Activated CD8-positive, alpha-beta memory T cell treated with anti-CD3 and anti-CD28 coated beads, Interleukin-2, amount 10 ng/mL, durations not matched to agents 7 days and 5 days (primary cell): Measurements from ENCODE around the gene ANKS6. TPM values are rescaled to one million over a fixed set of nuclear protein-coding genes. Genes with fewer than 3 reads are reported as not detected.
A peak's percentile ranks its signal among the peaks of the same experiment; 100 is the strongest.

Experiments
- ATAC-seq: fragments of 150-1000 bp; cut with Tn5 transposase; one replicate; pipeline ENCODE4 v1.10.0; 2021; ENCODE audit warnings: moderate library complexity
- CTCF ChIA-PET: fragments of 350-600 bp; sonication (Branson Sonifier 250); formaldehyde crosslinking; loops from one replicate; lab custom pipeline; 2021; ENCODE audit warnings: antibody characterized with exemption; lab: Charles Lee
- DNase-seq: peaks from one replicate; pipeline ENCODE4 v3.0.0-alpha.2; 2020
- H3K27ac Mint-ChIP-seq: one replicate; pipeline ENCODE4 v1.8.0; 2021; ENCODE audit warnings: mild to moderate bottlenecking, mixed read lengths
- H3K27me3 Mint-ChIP-seq: one replicate; pipeline ENCODE4 v1.8.0; 2021; ENCODE audit warnings: mixed read lengths
- H3K36me3 Mint-ChIP-seq: one replicate; pipeline ENCODE4 v1.8.0; 2021; ENCODE audit warnings: mild to moderate bottlenecking, mixed read lengths
- H3K4me1 Mint-ChIP-seq: one replicate; pipeline ENCODE4 v1.8.0; 2021; ENCODE audit warnings: mixed read lengths
- H3K4me3 Mint-ChIP-seq: one replicate; pipeline ENCODE4 v1.8.0; 2021; ENCODE audit warnings: mild to moderate bottlenecking, moderate library complexity, mixed read lengths
- H3K9me3 Mint-ChIP-seq: one replicate; pipeline ENCODE4 v1.8.0; 2022; ENCODE audit warnings: low read depth, mixed read lengths
- total RNA-seq, 2 experiments: library from RNA; stranded (reverse); gene quantifications; one replicate each; pipeline ENCODE4 v1.2.3, GENCODE V29; 2021

ANKS6 gene
- total RNA-seq, 2 experiments from 2014 or later, result 6.5 to 9.2 TPM

DNA sequence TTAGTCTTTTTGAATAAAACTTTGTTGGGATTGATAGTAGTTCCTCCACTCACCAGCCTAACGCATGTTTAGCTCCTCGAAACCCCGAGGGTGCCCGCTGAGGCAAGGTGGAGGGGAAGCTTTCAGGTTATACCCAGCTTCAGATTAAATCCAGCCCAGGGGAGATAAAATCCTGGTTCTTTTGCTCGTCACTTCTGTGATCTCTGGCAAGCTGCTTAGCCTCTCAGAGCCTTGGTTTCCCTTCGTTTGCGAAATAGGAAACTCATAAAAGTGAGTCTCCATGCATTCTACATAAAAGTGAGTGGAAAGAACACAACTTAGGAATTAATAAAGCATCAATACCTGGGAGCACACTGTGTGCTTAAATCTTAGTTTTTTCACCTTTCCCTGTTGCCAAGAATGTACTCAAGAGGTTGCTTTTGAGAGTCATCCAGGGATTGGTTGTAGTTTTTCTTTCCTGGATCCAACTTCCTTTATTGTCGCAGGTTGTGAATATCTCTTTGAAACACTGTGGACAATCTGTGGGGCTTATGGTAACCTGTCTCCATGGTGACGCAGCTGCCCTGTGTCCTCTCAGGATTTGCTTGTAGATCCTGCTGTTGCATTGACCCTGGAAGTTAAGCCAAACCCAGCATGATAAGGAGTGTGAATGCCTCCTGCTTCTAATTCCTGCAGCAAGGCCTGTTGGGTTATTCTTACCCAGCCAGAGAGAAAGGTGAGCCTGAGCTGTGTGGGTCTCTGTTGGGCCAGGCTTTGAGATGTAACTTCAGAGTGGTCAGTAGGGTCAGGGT, 13.2 kb upstream of the ANKS6 start:
- peaks cover 13% of the 10 kb centered on the region for H3K36me3 Mint-ChIP-seq
- no peak overlapping the region for H3K4me3 Mint-ChIP-seq
- DNase-seq (no peak), ATAC-seq (no peak)
- H3K4me1 Mint-ChIP-seq, result peaks cover 31% of the 10 kb centered on the region
- peaks cover 2% of the 10 kb centered on the region for H3K9me3 Mint-ChIP-seq
- CTCF ChIA-PET, result interaction anchor here (1.8 to 4.6 kb wide), 2 partner anchors 13 to 39 kb away, joined by 6 to 33 read pairs; partner anchors contain the start of gene ANKS6
- no peak overlapping the region for H3K27ac Mint-ChIP-seq
- peaks cover 38% of the 10 kb centered on the region for H3K27me3 Mint-ChIP-seq

DNA sequence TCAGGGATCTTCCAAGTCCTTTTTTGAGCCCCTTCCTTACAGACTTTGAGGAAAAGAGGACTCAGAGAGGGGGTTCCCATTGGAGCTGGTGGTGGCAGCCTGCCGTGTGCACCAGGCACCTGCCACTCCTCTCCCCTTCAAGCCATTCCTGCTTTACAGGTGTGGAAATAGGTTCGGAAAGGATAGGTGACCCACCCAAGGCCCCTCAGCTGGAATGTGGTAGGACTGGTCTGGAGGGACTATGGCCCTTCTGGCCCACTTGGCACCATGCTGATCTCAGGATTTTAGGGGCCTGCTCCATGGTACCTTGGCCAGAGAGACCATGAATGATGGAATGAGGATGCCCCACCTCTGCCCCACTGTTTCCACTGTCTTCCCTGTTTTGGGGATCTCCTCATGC, 12.5 kb upstream of the ANKS6 start:
- CTCF ChIA-PET, result interaction anchor here (1.8 to 4.6 kb wide), 2 partner anchors 12 to 39 kb away, joined by 6 to 33 read pairs; partner anchors contain the start of gene ANKS6
- no peaks in the 10 kb centered on the region for H3K9me3 Mint-ChIP-seq
- H3K4me3 Mint-ChIP-seq, result peak overlapping the region; percentile 76
- DNase-seq, result no peak
- no peak overlapping the region for H3K27ac Mint-ChIP-seq
- peaks cover 41% of the 10 kb centered on the region for H3K27me3 Mint-ChIP-seq
- ATAC-seq, result no peak
- H3K4me1 Mint-ChIP-seq, result peaks cover 31% of the 10 kb centered on the region
- H3K36me3 Mint-ChIP-seq, result peaks cover 11% of the 10 kb centered on the region

DNA sequence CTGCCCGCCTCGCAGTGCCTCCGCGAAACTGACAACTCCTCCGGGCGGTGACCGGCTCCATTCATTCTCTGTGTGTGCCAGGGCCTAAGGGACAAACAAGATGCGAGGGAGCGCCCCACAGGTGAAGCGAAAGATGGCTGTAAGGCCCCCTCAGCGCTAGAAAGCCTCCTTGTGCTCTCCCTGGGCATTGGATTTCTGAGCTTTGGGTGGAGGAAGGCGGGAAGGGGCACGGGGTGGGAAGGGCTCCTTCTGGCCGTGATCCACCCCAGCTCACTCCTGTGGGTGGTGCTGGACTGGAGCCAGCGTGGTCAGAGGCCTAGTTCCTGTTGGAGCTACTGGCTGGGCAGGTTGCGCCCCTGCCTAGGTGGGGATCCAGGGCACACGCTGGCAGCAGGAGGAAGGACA, 12.1 kb upstream of the ANKS6 start:
- CTCF ChIA-PET, result interaction anchor here (1.0 to 4.6 kb wide), 5 partner anchors 12 to 492 kb away, joined by 3 to 33 read pairs (median 6); partner anchors contain the start of gene ANKS6
- ATAC-seq (no peak), DNase-seq (no peak)
- peaks cover 42% of the 10 kb centered on the region for H3K27me3 Mint-ChIP-seq
- H3K36me3 Mint-ChIP-seq, result peaks cover 11% of the 10 kb centered on the region
- H3K27ac Mint-ChIP-seq, result no peak overlapping the region
- H3K4me3 Mint-ChIP-seq, result peak overlapping the region; percentile 76
- peaks cover 31% of the 10 kb centered on the region for H3K4me1 Mint-ChIP-seq
- H3K9me3 Mint-ChIP-seq, result no peaks in the 10 kb centered on the region

- CTCF ChIA-PET, result interaction anchor here (1.0 to 4.6 kb wide), 5 partner anchors 11 to 492 kb away, joined by 3 to 33 read pairs (median 6); partner anchors contain the start of gene ANKS6
- H3K27ac Mint-ChIP-seq, result no peak overlapping the region
- peak; percentile 59 for DNase-seq
Observed at GRCh38 chr9:98807814-98808195, 11.4 kb upstream of the ANKS6 start.

DNA sequence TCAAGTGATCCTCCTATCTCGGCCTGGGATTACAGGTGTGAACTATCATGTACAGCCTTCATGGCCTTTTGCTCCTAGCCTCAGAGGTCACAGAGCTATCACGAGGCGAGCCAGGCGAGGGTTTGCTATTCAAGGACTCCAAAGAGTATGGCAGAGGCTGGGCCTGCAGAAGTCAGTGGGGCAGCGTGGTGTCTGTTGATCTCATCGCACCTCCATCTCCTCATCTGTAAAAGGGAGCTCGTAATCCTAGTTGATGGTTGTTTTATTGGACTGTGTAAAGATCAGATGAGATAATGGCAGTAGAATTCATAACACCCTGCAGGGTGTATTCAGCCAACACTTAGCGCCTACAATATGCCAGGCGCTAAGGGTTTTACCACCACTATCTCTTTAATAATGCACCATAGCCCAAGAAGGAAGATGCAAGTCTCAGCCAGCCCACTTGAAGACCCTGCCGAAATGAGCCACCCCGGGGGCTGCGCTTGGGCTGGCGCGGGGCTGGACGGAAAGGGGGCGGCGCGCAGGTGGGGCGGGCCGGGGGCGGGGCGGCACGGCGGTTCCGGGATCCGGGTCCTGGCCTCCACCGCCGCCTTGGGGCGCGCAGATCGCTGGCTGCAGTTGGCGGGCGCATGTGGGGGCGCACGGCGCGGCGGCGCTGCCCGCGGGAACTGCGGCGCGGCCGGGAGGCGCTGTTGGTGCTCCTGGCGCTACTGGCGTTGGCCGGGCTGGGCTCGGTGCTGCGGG, 10.9 kb upstream of the ANKS6 start, which contains the start of gene GALNT12:
Gene GALNT12, plus strand, starts transcription at position 601 of the 744 bp plus-strand sequence. Its CDS starts 29 bp downstream, at position 630.
- Mint-ChIP-seq H3K36me3 (peaks cover 6% of the 10 kb centered on the region), H3K27ac (no peak within 1 kb of the TSS), H3K4me1 (peaks cover 31% of the 10 kb centered on the region), H3K9me3 (no peaks in the 10 kb centered on the region), H3K4me3 (peak within 1 kb of the TSS; percentile 76), H3K27me3 (peaks cover 47% of the 10 kb centered on the region)
- DNase-seq, result peak; percentile 67
- peak; percentile 87 for ATAC-seq
- CTCF ChIA-PET, result interaction anchor here (1.0 to 4.6 kb wide), 9 partner anchors 10 to 491 kb away, joined by 3 to 33 read pairs (median 4); partner anchors contain the start of gene ANKS6

More at GRCh38 chr9:98807814-98808195, 11.4 kb upstream of the ANKS6 start:
- H3K4me3 Mint-ChIP-seq, result peak overlapping the region; percentile 76
- peaks cover 6% of the 10 kb centered on the region for H3K36me3 Mint-ChIP-seq
- ATAC-seq, result peak; percentile 59
- no peaks in the 10 kb centered on the region for H3K9me3 Mint-ChIP-seq
- H3K4me1 Mint-ChIP-seq, result peaks cover 31% of the 10 kb centered on the region
- peaks cover 45% of the 10 kb centered on the region for H3K27me3 Mint-ChIP-seq

DNA sequence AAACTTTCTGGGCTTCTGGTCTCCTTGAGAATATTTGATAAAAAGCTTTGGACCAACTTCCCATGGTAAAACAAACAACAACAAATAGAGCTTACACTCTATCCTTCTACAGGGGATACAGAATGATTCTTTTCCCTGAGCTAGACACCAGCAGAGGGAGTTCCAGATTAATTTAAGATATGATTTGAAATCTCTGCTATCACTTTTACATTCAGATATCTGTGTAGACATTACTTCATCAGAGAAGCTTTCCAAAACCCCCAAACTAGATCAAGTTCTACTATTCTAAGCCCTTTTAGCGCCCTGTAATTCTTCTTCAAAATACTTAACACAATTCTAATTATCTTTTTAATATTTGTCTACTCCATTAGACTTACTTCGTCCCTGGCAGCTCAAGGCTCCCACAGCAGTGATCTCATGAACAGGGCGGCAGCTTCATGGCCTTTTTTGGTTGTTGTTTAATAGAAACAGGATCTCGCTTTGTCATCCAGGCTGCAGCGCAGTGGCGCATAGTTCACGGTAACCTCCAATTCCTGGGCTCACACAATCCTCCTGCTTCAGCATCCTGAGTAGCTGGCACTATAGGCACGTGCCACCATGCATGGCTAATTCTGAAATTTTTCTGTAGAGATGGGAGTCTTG, 10.2 kb upstream of the ANKS6 start:
- Mint-ChIP-seq H3K27me3 (peaks cover 53% of the 10 kb centered on the region), H3K4me3 (peak overlapping the region; percentile 69), H3K36me3 (peaks cover 4% of the 10 kb centered on the region), H3K4me1 (peaks cover 31% of the 10 kb centered on the region), H3K27ac (no peak overlapping the region), H3K9me3 (no peaks in the 10 kb centered on the region)
- DNase-seq, result no peak
- no peak for ATAC-seq
- CTCF ChIA-PET, result interaction anchor here (0.7 to 4.6 kb wide), 11 partner anchors 10 to 335 kb away, joined by 3 to 33 read pairs (median 3); partner anchors contain the start of gene ANKS6

- Mint-ChIP-seq H3K27me3 (peaks cover 53% of the 10 kb centered on the region), H3K36me3 (no peaks in the 10 kb centered on the region), H3K27ac (no peak overlapping the region), H3K4me1 (peaks cover 23% of the 10 kb centered on the region), H3K4me3 (no peak overlapping the region), H3K9me3 (no peaks in the 10 kb centered on the region)
- DNase-seq, result no peak
- CTCF ChIA-PET, result interaction anchor here (0.9 to 4.6 kb wide), 9 partner anchors 9 to 336 kb away, joined by 3 to 33 read pairs (median 4); partner anchors contain the start of gene ANKS6
- ATAC-seq, result no peak
Observed at GRCh38 chr9:98805506-98806272, 9.3 kb upstream of the ANKS6 start.

- H3K27ac Mint-ChIP-seq, result no peak overlapping the region
- DNase-seq (no peak), ATAC-seq (no peak)
- no peaks in the 10 kb centered on the region for H3K9me3 Mint-ChIP-seq
- H3K4me1 Mint-ChIP-seq, result peaks cover 17% of the 10 kb centered on the region
- H3K27me3 Mint-ChIP-seq, result peaks cover 49% of the 10 kb centered on the region
- CTCF ChIA-PET, result interaction anchor here (0.6 kb wide), 1 partner anchor 43 kb away, joined by 3 read pairs; no protein-coding TSS in a partner anchor
- H3K36me3 Mint-ChIP-seq, result no peaks in the 10 kb centered on the region
- H3K4me3 Mint-ChIP-seq, result no peak overlapping the region
Observed at GRCh38 chr9:98804083-98804482, 7.7 kb upstream of the ANKS6 start.

- H3K27me3 Mint-ChIP-seq, result peaks cover 45% of the 10 kb centered on the region
- H3K27ac Mint-ChIP-seq, result no peak overlapping the region
- DNase-seq, result peak; percentile 29
- H3K4me1 Mint-ChIP-seq, result peaks cover 6% of the 10 kb centered on the region
- H3K36me3 Mint-ChIP-seq, result peaks cover 10% of the 10 kb centered on the region
- no peak for ATAC-seq
- peaks cover 5% of the 10 kb centered on the region for H3K9me3 Mint-ChIP-seq
- no peak overlapping the region for H3K4me3 Mint-ChIP-seq
- CTCF ChIA-PET, result interaction anchor here (0.7 to 1.4 kb wide), 4 partner anchors 10 to 1515 kb away, joined by 3 to 4 read pairs (median 3); no protein-coding TSS in a partner anchor
Observed at GRCh38 chr9:98801969-98802371, 5.6 kb upstream of the ANKS6 start.

GRCh38 chr9:98801561-98801960, 5.2 kb upstream of the ANKS6 start:
- peaks cover 43% of the 10 kb centered on the region for H3K27me3 Mint-ChIP-seq
- ATAC-seq (no peak), DNase-seq (no peak)
- peaks cover 10% of the 10 kb centered on the region for H3K36me3 Mint-ChIP-seq
- H3K9me3 Mint-ChIP-seq, result peaks cover 5% of the 10 kb centered on the region
- CTCF ChIA-PET, result interaction anchor here (0.7 to 1.4 kb wide), 4 partner anchors 10 to 1515 kb away, joined by 3 to 4 read pairs (median 3); no protein-coding TSS in a partner anchor
- H3K4me3 Mint-ChIP-seq, result no peak overlapping the region
- peaks cover 6% of the 10 kb centered on the region for H3K4me1 Mint-ChIP-seq
- H3K27ac Mint-ChIP-seq, result no peak overlapping the region

GRCh38 chr9:98798254-98798653, 1.9 kb upstream of the ANKS6 start:
- H3K36me3 Mint-ChIP-seq, result peaks cover 10% of the 10 kb centered on the region
- H3K27ac Mint-ChIP-seq, result no peak overlapping the region
- CTCF ChIA-PET, result interaction anchor here (4.2 kb wide), 1 partner anchor 9 kb away, joined by 33 read pairs; the partner anchor contains the start of gene GALNT12
- H3K27me3 Mint-ChIP-seq, result peaks cover 23% of the 10 kb centered on the region
- H3K9me3 Mint-ChIP-seq, result peaks cover 5% of the 10 kb centered on the region
- no peak for ATAC-seq
- H3K4me1 Mint-ChIP-seq, result peaks cover 11% of the 10 kb centered on the region
- H3K4me3 Mint-ChIP-seq, result no peak overlapping the region
- DNase-seq, result no peak

- H3K27me3 Mint-ChIP-seq, result peaks cover 21% of the 10 kb centered on the region
- ATAC-seq (no peak), DNase-seq (no peak)
- peaks cover 11% of the 10 kb centered on the region for H3K4me1 Mint-ChIP-seq
- CTCF ChIA-PET, result interaction anchor here (0.9 to 4.2 kb wide), 3 partner anchors 10 to 469 kb away, joined by 3 to 33 read pairs (median 3); partner anchors contain the start of gene GALNT12
- no peak overlapping the region for H3K27ac Mint-ChIP-seq
- peak overlapping the region; percentile 73 for H3K4me3 Mint-ChIP-seq
- H3K9me3 Mint-ChIP-seq, result peaks cover 5% of the 10 kb centered on the region
- H3K36me3 Mint-ChIP-seq, result peaks cover 10% of the 10 kb centered on the region
Observed at GRCh38 chr9:98797491-98797890, 1.1 kb upstream of the ANKS6 start.
